SKM-1 (cell line): ENCODE measurements around the gene AMPD3.

ENCODE experiments used
- DNase-seq: peaks from one replicate; lab custom pipeline; 2025; ENCODE audit not compliant: unreplicated experiment; lab: John Stamatoyannopoulos, UW

The AMPD3 gene

DNA sequence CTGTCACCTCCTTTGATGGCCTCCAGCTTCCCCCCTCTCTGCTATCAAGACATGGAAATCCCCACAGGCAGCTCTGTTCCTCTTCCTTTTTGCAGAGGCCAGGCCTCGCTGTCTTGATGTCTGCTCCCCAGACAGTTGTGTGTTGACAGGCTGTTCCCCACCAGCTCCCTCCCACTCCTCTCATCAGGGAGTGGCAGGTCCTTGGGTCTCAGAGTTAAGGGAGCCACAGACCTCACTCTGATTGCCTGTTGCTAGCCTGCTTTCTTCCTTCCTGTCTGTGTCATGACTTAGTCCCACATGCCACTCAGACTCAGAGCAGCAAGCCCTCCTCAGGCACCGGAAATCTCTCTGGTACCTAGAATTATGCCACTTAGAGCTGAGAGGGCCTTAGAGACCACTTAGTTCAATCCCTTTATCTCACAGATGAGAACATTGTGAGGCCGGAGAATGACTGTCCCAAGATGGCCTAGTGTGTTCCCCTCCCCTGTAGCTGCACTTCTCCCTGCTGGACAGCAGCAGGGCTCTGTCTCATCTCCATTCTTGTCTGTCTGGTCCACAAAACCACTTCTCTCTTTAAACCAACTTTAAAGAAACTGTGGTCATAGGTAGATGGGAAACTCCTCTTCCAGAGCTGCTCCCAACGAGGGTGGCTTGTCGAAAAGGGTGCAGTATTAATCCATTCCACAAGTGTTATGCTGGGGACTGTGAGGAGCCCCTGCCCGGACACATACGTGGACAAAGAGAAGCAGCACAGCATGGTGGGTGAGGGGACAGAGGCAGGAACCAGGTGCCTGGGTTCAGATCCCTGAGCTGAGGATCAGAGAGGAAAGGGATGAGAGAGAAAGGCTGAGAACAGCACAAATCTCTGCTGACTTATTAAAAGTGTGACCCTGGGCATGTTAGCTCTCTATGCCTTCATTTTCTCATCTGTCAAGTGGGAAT, 4.2 kb downstream of the AMPD3 start:
- peak; percentile 42 for DNase-seq

DNA sequence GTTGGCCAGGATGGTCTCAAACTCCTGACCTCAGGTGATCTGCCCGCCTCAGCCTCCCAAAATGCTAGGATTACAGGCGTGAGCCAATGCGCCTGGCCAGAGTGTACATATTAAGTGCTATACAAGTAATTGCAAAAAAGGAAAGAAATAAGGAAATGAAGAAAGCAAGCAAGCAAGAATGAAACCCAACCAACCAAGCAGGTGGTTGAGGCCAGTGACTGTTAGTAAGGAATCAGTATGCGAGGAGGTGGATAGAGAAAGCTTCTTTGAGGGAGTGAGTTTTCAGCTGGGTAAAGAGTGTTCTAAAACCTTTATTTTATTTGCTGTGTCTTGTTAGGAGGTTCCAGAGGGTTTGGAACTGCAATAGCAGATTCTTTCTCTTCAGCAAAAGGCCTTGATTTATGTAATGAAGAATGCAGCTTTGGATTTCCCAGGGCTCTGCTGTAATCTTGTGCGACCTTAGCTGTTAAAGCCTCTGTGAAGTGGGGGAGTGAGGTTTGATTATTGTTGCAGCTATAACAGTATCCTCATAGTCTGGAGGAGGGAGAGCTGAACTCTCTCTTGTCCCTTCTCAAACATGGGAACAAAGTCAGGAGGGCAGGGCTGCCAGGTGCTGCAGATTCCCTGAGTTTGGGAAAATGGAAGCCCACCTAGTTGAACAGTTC, 5.7 kb downstream of the AMPD3 start:
- DNase-seq = no peak

DNA sequence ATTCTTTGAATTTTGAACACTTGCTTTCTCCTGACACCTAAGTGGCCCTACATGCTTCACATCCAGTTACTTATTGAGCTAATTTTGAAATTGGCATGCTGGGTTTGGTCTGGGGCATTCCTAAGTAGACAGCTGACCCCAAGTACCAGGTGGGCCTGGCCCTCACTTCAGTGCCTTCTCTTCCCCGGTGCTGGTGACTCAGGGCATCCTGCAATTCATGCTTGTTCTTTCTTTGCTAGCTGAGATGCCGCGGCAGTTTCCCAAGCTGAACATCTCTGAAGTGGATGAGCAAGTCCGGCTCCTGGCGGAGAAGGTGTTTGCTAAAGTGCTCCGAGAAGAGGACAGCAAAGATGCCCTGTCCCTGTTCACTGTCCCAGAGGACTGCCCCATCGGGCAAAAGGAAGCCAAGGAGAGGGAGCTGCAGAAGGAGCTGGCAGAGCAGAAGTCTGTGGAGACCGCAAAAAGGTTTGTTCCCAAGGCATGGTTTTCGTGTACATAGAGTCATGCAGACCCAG, 6.3 kb downstream of the AMPD3 start:
- no peak for DNase-seq

DNA sequence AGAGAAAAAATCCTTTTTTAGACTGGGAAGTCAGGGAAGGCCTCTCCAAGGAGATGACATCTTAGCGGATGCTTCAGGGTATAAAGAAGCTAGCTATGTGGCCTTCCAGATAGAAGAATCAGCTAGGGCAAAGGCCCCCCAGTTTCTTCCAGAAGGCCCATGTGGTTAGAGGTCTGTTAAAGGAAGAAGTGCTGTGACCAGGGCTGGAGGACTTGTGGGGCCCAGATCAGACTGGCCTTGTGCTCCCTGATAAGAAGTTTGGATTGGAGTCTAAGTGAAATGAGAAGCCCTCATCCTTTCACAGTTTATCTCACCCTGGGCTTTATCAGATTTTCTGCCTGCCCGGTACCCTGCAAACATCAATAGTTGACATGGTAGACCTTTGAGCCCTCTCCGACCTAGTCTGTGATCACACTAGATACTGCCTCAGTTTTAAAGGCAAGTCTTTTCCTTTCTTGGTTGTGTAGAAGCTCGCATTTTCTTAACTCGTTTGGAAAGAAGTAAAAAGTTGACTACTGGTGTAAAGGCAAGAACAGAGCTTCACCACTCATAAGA, 7.8 kb downstream of the AMPD3 start:
- no peak for DNase-seq

DNA sequence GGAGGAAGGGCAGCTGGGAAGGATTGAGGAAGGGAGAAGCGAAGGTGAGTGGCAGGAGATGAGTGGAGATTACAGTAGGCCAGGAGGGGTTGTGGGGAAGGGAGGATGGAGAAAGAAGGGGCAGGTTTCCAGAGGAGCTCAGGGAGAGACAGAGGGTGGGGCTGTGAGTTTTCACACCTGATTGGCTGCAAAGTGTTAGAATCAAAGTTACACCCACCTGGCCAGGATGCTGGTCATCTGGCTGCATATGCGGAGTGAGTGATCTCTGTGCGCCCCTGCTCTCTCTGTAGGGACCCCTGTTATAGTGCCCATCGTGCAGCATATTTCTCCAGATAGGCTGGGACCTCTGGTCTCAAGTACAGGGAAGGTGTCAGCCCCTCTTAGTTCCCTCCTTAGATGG, 18.3 kb downstream of the AMPD3 start:
- DNase-seq = no peak

DNA sequence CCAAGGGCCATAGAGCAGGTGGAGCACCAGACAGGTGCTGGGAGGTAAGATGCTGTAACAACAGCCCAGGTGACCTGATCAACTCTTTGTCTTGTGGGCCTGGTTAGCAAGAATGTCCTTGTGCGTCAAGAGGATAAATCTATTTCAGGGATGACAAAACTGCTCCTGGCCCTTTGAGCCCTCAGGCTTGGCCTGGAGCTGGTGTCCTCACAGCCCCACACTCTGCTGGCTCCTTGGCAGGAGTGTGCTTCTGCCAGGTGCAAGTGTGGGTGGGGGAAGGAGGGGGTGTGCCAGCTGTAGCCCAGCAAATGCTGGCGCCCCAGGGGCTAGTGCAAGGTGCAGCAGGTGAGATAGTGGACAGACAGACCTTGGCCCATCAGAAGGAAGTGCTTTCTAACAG, 19.5 kb downstream of the AMPD3 start:
- no peak for DNase-seq

DNA sequence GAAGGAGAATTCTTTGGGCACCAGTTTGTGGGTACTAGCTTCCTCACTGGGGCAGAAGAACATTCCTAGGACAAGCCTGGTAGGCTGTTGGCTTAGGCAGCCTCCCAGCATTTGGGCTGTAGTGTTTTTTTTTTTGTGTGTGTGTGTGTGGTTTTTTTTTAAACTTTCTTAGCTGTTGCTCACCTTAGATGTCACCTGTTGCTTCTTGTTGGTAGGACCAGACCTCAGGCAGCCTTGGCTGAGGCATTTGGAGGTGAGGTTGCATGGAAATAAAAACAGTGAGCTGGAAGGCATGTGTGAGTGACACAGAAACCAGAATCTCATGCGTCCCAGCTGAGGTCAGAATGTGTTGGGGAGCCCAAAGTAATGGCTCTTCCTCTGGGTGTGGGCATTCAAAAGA, 21.3 kb downstream of the AMPD3 start:
- DNase-seq = no peak

DNA sequence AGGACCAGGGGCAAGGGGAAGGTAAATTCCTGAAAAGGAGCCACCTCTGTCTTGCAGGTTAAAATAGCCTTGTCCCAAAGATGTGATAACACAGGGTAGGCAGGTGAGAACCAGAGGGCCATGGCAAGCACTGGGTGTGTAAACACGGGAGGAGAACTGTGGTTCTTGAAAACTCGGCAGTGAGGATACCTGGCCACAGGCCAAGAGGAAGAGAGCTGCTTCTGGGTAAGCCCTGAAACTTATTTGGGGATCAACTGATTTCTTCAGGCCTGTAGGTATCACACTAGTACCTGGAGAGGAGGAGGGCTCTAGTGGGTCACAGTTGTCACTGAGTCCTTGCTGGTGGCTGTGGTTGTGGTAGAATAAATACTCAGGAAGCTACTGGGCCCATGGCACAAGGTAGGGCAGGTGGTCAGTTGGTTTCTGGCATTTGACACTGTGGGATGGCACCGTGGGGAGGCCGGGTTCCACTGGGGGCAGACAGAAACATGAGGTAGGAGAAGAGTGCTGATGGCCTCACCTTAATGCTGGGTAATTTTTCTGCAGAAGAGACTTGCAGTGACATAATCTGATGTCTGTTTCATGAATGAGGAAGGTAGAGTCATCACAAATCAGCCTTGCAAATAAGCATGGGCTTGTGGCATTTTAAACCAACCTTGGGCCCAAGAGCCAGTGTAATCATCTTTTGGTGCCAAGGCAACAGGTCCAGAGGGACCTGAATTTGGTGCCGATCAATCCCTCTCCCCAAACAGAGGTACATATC, 22.0 kb downstream of the AMPD3 start:
- DNase-seq = no peak

DNA sequence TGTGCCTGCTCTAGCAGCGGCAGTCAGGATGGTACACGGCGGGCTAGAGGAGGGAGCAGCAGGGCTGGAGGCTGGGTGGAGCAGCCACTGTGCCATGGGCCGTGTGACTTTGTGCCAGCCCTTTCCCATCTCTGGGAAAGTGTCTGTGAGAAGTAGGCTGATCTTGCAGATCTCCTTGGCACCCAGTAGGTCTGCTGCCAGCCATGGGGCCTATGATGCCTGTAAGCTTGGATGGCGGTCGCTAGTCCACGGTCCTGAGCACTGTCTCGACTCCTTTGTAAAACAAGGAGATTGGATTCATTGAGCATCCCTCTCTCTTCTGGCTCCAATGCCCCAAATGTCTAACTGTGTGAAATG, 22.6 kb downstream of the AMPD3 start:
- no peak for DNase-seq

DNA sequence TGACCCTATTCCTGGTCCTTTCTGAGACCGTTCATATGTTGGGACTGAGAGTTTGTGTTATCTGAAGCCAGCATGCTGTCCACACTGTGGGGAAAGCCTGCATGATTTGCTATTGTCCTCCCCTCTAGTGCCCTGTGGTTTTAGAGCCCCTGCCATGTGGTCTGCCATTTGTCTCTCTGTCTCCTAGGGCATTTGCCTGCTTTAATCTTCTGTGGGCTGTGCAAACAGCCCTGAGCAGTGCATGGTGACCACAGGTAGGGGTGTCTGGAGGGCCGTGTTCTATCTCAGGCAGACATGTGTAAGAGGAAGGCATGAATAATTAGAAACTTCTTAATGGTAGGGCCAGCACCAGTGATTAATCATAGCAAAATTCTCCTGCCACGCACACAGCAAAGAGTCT, 23.0 kb downstream of the AMPD3 start:
- no peak for DNase-seq

DNA sequence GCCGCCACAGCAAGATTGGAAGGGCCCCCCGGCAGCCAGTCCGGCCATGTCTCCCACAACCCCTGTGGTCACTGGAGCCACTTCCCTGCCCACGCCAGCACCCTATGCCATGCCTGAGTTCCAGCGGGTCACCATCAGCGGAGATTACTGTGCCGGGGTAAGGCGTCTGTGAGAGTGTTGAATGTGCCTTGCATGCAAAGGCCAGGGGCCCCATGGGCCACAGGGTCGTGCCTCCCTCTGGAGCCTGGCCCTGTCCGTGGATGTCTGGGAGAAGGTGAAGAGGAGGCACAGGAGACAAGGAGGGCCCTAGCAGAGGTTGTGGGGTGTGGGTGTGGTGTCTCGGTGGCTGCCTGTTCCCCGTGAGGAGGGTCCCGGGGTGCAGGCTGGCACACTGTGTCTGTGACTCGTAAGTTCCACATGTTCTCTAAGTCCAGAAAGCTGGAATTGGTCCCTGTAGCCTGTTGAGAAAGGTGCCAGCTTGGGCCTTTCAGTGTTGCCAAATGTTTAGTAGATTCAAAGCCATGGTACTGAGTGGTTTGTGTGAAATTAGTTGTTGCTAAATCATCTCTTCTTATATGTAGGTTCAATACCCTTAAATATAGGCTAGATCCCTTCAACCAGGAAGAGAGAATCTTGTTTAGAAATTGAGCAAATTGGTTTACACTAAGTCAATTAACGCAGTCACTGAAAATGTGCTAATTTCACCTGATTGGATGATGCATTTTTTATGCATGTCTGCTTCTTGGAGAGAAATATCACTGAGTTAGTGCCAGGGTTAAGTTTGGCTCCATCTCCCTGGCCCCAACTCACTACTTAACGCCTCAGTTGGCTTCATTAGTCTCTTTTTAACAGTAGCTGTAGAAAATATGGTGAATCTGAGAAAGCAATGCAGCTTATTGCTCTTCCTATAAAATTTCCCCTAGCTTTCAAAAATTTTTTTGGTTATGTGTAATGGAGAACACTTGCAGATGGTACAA, 23.8 kb downstream of the AMPD3 start:
- no peak for DNase-seq

DNA sequence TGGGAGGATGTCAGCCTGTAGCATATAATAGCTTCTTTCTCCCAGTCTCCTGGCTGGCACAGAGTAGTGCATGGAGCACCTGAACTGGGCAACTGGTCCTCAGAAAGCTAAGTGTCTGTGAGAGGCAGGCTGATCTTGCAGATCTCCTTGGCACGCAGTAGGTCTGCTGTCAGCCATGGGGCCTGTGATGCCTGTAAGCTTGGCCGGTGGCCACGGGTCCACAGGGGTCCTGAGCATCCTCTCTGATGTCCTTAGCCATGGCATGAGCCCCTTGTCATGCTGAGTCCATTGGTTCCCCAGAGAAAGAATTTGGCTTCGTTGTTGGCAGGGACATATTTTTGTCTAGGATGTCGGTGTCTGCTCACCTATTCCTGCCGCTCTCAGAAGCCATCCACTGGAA, 25.0 kb downstream of the AMPD3 start:
- DNase-seq = no peak

DNA sequence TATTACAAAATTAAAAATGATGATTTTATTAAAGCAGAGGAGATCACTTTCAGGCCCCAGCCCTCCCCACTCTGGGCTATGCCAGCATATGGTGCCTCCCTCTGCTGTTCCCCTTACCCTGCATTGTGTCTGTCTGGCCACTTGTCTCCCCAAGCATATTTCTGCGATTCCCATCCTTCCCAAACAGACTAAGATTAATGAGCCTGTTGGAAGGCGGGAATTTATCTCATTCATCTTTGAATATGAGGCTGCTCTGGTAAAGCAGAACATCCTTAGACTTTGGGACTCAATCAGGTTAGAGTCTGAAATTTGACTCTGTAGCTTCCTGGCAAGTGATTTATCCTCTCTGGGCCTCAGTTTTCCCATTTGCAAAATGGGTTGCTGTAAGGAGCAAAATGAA, 25.7 kb downstream of the AMPD3 start:
- DNase-seq = no peak

DNA sequence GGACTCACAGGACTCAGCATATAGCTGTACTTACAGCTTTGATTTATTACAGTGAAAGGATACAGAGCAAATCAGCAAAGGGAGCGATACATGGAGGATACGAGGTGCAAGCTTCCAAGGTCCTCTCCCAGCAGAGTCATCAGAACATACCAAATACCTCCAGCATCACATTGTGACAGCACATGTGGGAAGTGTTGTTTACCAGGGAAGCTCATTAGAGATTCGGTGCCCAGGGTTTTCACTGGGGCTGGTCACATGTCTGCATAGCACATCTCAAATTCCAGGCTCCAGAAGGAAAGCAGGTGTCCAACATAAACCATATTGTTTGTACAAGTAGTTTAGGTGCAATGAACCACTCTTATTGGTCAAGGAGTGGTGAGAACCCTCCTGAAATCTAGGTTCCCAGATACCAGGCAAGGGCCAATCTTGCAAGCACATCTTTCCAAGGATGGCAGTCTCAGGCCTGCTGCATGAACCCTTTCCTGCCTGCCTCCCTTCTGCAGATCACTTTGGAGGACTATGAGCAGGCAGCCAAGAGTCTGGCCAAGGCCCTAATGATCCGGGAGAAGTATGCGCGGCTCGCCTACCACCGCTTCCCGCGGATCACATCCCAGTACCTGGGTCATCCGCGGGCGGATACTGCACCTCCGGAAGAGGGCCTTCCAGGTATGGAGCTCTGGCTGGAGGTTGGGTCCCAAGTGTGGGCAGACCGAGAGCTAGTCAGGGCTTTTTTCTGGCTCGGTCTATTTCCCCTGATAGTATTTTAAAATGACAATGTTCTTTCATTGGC, 26.7 kb downstream of the AMPD3 start:
- no peak for DNase-seq

DNA sequence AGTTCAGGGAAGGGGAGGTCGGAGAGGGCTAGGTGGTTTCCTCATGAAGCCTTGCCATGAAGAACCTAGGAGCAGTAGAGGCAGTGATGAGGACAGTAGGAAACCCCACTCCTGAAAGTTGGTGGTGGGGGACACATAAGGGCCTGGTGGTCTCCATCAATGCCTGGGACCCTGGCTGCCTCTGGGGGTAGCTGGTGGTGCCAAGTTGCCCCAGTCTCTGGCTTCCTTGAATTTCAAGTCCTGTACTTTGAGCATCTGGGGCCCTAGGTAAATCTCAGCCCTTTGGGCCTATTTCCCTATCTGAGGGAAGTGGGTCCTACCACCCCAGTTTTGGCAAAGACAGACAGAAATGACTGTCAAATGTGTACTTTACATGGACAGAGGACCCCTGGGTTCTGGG, 28.1 kb downstream of the AMPD3 start:
- no peak for DNase-seq

DNA sequence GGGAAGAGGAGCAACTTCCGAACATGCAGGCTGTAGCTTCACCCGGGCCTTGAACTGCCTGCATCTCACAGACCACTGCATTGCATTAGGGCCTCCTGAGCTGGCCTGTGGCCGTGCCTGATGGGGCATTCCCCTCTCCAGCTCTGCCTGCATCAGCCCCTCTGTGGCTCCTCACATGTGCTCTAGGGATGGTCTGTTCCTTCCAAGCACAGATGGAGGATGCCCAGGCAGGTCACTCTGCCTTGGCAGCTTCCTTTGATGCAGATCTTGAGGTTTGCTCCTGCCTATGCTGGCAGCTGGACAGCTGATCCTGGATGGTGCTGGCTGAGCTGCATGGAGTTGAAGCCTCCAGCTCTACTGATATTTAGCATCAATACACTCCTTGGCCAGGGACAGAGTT, 28.5 kb downstream of the AMPD3 start:
- DNase-seq = no peak

DNA sequence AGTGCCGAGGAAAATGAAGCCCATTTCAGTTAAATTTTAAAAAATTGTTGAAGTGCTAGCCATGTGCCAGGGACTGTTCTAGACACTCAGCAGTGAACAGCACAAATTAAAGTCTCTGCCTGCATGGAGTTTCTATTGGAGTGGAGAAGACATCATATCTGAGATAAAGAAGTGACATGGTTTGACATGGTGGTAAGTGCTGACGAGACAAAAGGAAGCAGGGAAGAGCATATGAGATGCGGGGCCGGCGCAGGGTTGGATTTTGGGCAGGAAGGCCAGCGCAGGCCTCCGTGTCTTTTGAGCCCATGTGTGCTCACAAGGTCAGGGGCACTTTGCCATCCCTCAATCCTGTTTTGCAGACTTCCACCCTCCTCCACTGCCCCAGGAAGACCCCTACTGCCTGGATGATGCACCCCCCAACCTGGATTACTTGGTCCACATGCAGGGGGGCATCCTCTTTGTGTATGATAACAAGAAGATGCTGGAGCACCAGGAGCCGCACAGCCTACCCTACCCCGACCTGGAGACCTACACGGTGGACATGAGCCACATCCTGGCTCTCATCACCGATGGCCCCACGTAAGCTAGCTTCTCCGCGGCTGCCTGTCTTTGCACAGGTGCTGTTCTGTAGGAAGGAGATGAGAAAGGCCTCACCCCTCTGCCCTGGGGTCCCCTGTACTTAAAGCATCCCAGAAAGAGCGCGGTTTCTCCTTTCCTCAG, 29.6 kb downstream of the AMPD3 start:
- no peak for DNase-seq

DNA sequence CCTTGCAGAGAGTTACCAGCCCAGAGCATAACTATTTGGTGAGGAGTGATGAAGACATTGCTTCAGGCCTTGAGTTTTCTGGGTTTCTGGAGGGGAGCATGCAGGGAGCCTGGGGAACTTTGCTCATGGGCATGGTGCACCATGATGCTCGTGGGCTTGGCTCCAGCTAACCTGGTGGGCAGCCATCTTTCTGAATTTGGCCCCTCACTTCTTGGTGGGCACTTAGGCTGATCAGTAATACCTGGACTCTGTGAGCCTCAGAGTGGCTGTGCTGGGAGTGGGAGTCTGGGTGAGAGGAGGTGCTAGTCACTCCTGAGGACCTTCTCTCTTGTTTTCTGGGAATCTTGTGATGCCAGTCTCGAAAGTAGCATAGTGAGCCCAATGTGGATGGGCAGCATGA, 30.6 kb downstream of the AMPD3 start:
- DNase-seq = no peak
